Posterior cingulate gyrus (tissue), 11 donors: ENCODE data around the gene KIAA1958.
"Not testable (repeated sequence)": the region's sequence is repeated elsewhere in the genome, so short reads cannot be mapped to it uniquely, and the experiment has no call there.

Experiments
- DNase-seq, 10 donors: peaks; one replicate each; pipeline versions ENCODE4 v3.0.0 to v3.0.0-alpha.2; 2020 to 2021; ENCODE audit warnings: mixed read lengths in 3 of 10
- intact Hi-C: fragments of 100-400 bp; cut with DNase I; formaldehyde crosslinking; loops from one replicate; pipeline ENCODE4 v1.15.1; 2023

KIAA1958 gene

DNA sequence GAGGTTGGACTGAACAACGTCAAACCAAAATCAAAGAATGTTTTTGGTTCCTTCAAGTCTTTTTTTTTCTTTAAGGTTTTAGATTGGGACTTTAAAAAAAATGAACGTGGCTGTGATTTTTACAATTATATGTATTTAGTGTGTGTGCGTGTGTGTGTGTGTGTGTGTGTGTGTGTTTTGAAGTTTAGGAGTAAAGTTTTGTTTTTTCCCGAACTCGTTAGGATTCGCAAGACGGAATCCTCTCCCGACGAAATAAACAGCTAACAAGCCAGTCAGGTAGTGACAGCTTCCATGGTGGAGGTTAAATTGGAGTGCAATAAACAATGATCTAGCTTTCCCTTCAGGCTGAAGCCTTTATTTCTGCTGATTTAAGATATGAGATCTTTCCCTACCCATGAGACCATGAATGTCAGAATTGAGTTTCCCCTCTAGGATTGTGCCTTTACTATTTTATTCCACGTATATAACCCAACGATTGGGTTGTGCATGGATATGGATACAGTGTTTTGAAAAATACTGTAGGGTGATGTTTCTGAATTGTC, 1.2 kb downstream of the KIAA1958 start:
- DNase-seq, result no peak
- intact Hi-C loops, result loop anchor here (2.0 to 5.0 kb wide), 3 partner anchors 84 to 217 kb away; partner anchors contain the start of gene HSDL2

DNA sequence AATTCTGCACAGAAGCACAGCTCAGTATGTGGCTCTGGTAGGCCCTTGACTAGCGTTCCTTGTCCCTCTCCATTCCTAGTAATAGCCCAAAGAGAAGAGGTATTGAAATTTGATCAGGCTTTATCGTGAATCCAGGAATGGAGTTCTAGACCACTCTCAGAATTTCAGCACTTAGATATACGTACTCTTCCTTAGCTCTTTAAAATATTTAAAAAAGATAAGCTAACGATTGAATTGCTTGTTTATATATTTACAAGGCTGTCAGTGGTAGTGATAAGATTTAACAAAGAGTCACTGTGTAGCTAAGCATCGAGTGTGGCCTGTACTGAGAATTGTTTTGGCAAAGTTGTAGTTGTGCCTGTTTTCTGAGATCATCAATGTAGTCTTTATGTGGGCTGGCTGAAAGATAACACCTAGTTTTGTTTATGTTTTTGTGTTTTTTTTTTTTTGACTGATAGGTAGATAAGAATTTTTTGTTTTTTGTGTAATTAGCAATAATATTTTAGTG, 2.5 kb downstream of the KIAA1958 start:
- peak in 1 of 10 donors; percentile 4 for DNase-seq
- intact Hi-C loops, result loop anchor here (5.0 kb wide), 1 partner anchor 83 kb away; no protein-coding TSS in a partner anchor

DNA sequence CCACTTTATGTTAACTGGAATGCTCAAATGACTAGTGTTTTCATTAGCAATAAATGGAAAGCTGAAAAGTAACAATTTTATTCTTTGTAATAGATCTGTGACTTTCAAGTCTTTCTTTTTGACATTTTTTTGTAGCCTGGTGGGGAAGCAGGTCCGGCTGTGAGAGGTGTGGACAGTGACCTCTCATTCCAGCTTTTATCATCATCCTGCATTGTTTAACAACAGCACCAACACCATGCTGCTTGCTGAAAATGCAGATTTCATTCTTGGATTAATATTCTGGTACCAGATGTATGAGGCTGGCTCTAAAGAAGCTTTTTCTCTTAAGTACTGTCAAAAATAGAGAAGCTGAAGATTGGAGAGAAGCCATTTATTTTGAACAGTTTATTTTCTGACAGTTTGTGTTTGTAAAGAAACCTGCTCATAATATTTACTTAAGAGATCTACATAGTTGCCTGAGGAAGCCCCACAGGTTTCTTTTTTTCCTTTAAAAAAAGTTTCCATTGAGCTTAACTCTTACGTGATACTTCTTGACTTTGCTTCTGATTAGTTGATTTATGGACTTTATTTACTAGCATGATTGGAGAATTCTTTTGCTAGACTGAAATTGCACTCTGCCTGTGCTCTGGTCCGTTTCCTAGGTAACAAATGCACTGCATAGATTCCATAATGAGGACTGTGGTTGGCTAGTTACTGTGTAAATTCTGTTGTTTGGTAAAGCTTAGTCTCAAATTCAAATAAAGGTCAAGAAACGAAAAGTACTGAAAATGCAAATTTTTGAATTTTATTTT, 3.4 kb downstream of the KIAA1958 start:
- intact Hi-C loops, result loop anchor here (5.0 kb wide), 1 partner anchor 82 kb away; no protein-coding TSS in a partner anchor
- DNase-seq, result peak in 1 of 10 donors; percentile 8

DNA sequence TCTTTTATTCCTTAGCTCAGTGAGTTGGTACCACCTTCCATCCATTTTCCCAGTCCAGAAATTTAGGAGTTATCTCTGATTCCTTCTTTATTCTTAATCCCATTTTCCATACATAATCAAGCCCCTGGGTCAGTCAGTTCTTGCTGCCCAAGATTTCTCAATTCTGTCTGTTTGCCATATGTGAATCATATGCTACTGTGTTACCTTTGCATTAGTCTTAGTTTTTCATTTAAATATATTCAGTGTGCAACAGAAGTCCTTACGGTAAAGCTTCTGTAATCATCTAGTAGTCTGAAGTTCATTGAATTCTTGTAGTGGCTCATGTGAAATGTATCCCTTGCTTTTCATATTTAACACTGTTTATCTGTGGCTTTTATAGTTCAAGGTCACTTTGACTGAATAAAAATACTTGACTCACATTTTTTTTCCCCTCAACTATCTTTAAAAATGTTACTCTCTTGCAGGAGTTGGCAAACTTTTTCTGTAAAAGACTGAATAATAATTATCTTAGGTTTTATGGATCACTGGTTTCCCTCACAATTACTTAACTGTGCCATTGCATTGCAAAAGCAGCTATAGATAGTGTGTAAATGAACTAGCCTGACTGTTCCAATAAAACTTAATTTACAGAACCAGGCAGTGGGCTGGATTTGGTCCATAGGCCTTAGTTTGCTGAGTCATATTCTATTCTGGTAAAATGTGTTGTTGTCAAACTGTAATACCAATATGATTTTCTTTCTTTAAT, 6.9 kb downstream of the KIAA1958 start:
- intact Hi-C loops, result no loop called here
- no peak for DNase-seq

DNA sequence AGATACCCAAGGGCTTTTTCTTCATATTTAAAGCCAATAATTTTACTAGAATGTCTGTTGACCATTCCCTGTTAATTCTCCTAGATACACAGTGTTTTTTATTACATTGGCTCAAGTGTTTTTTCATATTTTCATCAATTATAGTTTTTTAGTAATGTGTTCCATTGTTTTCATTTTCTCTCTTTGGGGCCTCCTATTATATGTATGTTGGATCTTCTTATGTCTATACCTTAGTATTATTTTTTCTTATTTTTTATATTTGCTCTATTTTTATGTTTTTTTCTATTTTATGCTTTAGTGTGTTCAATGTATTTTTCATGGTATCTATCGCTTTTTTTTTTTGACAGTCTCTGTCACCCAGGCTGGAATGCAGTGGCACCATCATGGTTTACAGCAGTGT, 7.5 kb downstream of the KIAA1958 start:
- intact Hi-C loops, result no loop called here
- DNase-seq, result no peak

DNA sequence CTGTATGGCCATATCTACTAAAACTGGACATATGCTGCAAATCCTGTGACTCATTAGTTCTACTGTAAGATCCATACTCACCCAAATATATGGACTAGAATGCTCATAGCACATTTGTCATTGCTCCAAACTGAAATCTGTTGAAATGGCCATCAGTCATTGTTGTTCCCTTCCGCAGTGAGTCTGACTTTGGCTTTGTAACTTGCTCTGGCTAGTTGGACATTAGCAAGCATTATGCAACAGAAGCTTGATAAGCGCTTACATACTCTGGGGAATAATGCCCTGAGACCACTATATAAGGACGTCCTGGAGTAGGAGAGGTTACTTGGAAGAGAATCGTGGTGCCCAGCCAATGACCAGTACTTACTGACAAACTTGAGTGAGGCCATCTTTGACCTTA, 9.0 kb downstream of the KIAA1958 start:
- DNase-seq, result peak in 1 of 10 donors; percentile 4
- intact Hi-C loops, result no loop called here

DNA sequence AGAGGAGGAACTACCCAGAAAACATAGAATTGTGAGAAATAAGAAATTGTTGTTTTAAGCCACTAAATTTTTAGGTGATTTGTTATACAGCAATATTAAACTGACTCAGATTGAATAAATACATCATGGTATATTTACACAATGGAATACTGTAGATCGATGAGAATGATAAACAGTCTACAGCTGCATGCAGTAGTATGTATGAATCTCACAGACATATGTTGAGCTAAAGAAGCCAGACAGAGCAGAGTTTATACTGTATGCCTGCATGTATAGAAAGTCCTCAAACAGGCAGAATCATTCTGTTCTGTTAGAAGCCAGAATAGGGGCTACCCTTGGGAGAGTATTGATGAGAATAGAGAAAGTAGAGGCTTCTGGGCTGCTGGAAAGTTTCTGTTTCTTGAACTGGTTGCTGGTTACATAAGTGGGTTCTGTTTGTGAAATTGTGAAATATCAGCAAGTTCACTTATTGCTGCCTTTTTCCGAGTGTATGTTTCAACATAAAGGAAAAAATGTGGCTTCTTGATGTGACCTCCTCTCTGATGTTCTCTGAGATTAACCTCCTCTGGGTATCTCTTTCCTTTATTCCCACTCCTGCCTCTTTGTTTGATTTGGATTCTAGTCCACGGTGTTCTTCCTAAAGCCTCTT, 9.6 kb downstream of the KIAA1958 start:
- intact Hi-C loops, result no loop called here
- no peak for DNase-seq

DNA sequence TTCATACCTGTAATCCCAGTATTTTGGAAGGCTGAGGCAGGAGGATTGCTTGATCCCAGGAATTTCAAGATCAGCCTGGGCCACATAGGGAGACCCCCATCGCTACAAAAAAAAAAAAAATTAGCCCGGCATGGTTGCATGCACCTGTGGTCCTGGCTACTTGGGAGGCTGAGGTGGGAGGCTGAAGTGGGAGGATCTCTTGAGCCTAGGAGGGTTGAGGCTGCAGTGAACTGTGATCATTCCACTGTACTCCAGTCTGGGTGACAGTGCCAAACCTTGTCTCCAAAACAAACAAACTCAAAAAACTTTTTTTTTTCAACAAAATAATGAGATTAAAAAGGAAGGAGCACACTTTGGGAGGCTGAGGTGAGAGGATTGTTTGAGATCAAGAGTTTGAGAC, 14.2 kb downstream of the KIAA1958 start:
- DNase-seq, result no peak
- intact Hi-C loops, result no loop called here

DNA sequence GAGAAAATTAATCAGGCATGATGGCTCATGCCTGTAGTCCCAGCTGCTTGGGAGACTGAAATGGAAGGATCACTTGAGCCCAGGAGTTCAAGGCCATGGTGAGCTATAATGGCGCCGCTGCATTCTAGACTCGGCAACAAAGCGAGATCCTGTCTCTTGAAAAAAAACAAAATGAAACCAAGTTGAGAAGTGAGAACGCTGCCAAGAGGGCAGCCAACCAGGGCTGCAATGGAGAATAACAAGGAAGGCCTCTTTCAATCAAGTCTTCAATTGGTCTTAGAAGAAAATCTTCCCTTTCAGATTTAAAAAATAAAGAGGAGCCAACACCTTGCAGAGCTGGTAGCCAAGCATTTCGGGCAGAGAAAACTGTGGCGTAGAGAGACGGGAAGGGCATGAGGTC, 14.7 kb downstream of the KIAA1958 start:
- no peak for DNase-seq
- intact Hi-C loops, result no loop called here

DNA sequence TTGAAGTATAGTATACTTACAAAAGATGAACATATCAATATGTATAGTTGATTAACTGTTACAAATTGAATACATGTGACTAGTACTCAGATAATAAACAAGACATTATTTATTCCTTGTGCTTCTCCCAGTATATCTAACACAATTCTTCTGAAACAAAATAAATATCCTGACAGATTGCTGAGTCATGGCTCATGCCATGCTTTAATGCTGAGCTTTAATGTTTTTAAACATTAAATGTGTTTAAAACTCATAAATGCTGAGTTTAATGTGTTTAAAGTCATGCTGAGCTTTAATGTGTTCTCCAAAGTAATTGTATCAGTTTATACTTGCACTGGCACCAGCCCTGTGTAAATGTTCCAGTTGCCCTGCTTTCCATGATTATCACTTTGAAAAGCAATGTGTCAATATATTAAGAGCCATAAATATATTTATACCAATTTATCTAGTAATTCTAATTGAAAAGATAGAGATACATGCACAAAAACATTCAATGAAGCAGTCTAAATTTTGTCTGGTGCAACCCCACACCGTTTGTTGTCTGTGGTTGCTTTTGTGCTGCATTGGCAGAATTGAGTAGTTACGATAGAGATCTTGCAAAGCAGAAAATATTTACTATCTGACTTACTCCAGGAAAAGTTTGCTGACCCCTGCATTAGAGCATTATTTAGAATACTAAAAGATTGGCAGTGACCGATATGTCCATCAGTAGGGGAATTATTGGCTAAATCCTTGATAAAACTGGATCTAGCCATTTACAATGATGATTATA, 15.7 kb downstream of the KIAA1958 start:
- no peak for DNase-seq
- intact Hi-C loops, result no loop called here

DNA sequence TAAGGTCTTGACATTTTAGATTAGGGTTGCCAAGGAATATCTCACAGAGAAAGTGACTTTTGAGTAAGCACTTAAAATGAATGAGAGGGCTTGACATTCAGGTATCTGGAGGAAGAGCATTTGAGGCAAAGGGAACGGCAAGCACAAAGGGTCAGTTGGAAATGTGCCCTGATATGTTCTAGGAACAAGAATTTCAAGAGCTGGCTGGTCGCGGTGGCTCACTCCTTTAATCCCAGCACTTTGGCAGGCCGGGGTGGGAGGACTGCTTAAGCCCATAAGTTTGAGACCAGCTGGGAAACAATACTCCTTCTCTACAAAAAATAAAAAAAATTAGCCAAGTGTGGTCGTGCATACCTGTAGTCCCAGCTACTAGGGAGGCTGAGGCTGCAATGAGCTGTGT, 16.5 kb downstream of the KIAA1958 start:
- DNase-seq, result no peak
- intact Hi-C loops, result no loop called here

DNA sequence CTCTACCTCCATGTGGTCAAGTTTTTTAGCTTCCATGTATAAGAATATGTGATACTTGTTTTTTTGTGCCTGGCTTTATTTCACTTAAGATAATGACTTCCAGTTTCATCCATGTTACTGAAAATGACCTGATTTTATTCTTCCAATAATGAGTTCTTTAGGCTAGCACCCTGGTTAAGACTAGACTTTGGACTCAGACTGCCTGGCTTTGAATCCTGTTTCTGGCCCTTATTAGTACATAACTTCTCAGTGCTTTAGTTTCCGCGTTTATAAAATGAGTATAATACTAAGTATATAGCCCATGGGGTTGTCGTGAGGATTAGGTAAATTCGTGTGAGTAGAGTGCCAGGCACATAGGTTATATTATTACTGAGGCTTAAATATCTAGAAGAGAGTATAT, 18.5 kb downstream of the KIAA1958 start:
- no peak for DNase-seq
- intact Hi-C loops, result no loop called here

DNA sequence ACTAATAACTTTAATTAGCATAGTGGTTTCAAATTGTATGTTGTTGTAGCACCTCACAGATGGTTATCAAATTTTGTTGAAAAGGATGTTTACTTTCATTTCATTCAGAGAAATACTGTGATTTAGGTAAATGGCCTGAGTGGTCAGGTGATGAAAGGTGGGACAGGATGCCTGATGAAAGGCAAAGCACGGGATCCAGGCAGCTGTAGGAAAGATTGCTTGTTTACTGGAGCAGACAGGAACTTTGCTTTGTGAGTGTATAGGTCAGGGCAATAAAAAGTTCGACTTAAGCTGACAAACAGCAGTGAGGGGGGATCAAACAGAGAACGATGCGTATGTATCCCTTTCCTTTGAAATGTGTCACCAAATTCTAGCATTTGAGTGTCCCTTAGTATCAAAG, 19.0 kb downstream of the KIAA1958 start:
- DNase-seq, result no peak
- intact Hi-C loops, result no loop called here

DNA sequence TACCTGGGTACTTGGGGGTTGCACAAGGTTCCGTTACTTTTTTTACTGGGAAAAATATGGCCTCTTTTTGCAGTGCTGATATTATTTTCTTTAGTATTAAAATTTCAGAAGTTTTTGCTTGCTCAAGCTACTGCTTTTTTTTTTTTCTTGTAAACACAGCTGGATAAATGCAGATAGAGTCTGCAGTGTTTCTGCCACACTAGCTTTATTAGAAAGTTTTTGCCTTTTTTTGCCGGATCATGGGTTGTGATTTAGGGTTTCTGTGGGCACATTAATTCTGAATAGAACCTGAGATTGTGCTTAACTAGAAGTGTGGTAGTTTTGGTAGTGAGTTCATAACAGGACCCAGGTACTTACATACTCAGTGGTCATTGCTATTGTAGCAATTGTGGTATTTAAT, 19.9 kb downstream of the KIAA1958 start:
- intact Hi-C loops, result no loop called here
- no peak for DNase-seq

DNA sequence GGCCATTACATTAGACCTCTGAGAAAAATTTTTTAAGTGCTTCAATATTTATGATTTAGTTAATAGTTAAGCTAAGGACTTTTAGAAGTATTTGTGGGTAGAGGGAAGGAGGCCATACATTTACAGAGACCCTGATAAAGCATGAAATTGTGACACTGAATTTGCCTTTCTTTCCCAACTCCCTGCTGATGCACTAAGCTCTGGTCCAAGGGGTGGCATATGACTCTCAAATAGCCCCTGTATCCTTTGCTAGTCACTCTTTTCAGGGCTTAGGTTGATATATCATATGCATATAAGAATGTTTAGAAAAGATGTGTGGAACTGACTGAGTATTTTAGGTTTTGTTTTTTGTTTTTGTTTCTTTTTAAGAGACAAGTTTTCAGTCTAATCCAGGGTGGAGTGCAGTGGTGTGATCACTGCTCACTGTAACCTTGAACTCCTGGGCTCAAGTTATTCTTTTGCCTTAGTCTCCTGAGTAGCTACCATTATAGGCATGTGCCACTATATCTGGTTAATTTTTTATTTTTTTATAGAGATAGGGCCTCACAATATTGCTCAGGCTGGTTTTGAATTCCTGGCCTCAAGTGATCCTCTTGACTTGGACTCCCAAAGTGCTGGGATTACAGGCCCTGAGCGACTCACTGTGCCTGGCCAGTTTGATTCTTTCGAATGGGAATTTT, 20.5 kb downstream of the KIAA1958 start:
- intact Hi-C loops, result no loop called here
- DNase-seq, result no peak

DNA sequence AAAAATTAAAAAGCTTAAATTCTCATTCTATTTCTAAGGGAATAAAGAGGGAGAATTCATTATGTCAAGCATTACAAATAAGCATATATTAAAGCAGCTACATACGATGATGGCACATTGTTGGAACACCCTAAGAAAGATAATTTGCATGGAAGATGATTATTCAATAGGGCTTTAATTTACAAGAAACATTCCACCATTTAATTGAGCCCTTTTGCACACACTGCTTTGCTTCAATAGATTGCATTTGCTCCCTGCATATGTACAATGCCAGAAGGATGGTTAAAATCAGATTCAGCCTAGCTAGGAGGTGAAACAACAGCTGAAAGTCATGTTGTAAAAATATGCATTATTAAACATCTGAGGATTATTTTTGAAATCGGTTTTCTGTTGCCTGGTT, 21.8 kb downstream of the KIAA1958 start:
- no peak for DNase-seq
- intact Hi-C loops, result no loop called here

DNA sequence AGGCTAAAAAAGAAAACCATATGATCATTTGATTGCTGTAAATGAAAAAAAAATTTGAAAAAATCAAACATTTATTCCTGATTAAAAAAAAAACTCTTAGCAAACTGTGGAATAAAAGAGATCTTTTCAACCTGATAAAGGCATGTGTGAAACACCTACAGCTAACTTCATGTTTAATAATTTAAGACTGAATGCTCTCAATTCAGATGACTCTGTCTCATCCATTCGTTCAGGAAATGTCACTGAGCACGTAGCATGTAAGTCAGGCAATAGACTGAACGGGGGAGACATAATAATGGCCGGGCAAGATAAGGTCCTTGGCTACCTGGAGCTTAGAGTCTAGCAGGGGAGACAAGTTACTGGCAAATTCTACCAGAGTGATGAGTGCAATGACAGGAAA, 25.8 kb downstream of the KIAA1958 start:
- DNase-seq, intact Hi-C loops: not testable (repeated sequence)

DNA sequence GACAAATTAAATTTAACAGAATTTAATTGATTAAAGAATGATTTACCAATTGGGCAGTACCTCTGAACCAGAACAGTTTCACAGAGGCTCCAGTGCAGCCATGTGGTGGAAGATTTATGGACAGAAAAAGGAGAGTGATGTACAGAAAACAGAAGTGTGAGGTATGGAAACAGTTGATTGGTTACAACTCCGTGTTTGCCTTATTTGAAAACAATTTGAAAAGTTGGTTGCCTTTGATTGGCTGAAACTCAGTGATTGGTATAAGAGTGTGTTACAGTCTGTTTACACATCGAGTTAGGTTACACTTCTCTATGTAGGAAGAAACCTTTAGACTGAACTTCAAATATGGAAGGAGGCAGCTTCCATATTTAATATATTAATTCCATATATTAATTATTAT, 30.1 kb downstream of the KIAA1958 start:
- intact Hi-C loops, result no loop called here

DNA sequence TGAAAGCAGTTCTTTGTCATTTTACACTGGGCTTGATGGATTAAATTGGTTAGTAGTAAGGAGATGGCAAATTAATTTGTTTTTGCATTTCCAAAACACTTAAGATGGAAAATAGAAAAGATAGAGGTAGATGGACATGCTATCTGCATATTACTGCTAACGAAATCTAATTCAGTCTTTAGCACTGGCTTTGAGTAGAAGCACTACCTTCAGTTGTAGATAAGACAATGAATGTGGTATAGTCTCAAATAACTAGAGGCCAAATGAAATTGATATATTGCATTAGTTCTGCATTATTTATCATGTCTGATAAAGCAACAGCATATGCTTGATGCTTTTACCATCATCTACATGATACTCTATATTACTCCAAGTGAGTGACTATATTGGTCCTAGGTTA, 33.4 kb downstream of the KIAA1958 start:
- intact Hi-C loops, result no loop called here
- no peak for DNase-seq

More for the DNA sequence above, 30.1 kb downstream of the KIAA1958 start:
- DNase-seq, result no peak

DNA sequence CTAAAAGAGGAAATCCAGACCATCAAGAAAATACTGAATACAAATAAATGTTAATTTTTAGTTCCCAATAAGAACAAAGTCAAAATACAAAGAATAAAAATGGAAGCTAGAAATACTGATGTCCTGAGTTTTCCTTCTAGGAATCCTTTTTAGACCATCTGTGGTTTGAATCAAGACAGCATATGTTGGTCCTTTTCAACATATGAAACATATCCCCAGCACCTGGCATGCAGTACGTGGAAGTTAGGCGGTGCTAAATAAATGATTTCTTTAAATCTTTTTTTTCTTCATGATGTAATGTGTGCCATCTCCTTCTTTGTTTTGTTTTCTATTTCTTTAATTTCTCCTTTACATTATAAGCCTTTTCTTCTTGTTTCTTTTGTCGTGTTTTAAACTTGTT, 34.0 kb downstream of the KIAA1958 start:
- DNase-seq, result no peak
- intact Hi-C loops, result no loop called here
